ENCODE results near the gene IRX6. TPM values are rescaled to one million over a fixed set of nuclear protein-coding genes. Genes with fewer than 3 reads are reported as not detected.

IRX6 gene
- total and polyA plus RNA-seq, 4 donors, result 0.37 to 6.3 (median 4.0) TPM

DNA sequence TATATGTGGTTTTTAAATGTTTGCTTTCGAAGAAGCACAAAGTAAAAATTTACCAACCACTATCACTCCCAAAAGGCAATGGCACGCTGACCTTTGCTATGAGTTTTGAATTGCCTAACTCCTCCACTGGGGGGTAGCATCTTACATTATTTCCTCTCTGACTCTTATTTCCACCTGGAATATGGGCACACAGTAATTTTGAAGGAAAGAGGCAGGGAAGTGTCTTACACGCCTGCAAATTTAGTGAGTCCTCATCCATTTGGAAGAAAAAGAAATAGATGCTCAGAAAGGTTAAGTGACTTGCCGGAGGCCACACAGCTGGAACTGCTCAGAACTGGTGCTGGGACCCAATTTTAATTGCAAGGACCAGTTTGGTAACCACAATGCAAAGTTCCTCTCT, 29.9 kb upstream of the IRX6 start:
- no peak overlapping the region for H3K4me3 ChIP-seq
- 84% methylated on average over 4 of the region's 4 CpGs for WGBS, 2 donors
- no peak for DNase-seq
- H3K9ac ChIP-seq (ENCODE audit: insufficient read depth in 1 of 2, low read length in 2 of 2), result no peak overlapping the region
- TF ChIP-seq, protein P1, sequence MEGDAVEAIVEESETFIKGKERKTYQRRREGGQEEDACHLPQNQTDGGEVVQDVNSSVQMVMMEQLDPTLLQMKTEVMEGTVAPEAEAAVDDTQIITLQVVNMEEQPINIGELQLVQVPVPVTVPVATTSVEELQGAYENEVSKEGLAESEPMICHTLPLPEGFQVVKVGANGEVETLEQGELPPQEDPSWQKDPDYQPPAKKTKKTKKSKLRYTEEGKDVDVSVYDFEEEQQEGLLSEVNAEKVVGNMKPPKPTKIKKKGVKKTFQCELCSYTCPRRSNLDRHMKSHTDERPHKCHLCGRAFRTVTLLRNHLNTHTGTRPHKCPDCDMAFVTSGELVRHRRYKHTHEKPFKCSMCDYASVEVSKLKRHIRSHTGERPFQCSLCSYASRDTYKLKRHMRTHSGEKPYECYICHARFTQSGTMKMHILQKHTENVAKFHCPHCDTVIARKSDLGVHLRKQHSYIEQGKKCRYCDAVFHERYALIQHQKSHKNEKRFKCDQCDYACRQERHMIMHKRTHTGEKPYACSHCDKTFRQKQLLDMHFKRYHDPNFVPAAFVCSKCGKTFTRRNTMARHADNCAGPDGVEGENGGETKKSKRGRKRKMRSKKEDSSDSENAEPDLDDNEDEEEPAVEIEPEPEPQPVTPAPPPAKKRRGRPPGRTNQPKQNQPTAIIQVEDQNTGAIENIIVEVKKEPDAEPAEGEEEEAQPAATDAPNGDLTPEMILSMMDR (IDR thresholded peaks at IDR 0.05; ENCODE audit: control extremely low read depth, extremely low read depth), result no peak
- no peak overlapping the region for H3K27ac ChIP-seq (ENCODE audit: low read depth in 1 of 2, low read length in 1 of 2)
- no peaks in the 10 kb centered on the region for H3K36me3 ChIP-seq (ENCODE audit: control insufficient read depth in 4 of 4, insufficient read depth in 4 of 4, low read length in 4 of 4)
- H3K4me1 ChIP-seq (ENCODE audit: control insufficient read depth in 5 of 5, insufficient read depth in 5 of 5, low read length in 5 of 5), result peaks cover 0 to 1% (median 0%) of the 10 kb centered on the region in 5 donors
- no peaks in the 10 kb centered on the region for H3K27me3 ChIP-seq (ENCODE audit: control insufficient read depth in 3 of 3, insufficient read depth in 3 of 3, low read length in 2 of 3)
- peaks cover 0 to 2% (median 0%) of the 10 kb centered on the region in 4 donors for H3K9me3 ChIP-seq (ENCODE audit: control insufficient read depth in 4 of 4, insufficient read depth in 3 of 4, low read length in 3 of 4)
- no peak for ATAC-seq (ENCODE audit: insufficient read depth, low FRiP score)

DNA sequence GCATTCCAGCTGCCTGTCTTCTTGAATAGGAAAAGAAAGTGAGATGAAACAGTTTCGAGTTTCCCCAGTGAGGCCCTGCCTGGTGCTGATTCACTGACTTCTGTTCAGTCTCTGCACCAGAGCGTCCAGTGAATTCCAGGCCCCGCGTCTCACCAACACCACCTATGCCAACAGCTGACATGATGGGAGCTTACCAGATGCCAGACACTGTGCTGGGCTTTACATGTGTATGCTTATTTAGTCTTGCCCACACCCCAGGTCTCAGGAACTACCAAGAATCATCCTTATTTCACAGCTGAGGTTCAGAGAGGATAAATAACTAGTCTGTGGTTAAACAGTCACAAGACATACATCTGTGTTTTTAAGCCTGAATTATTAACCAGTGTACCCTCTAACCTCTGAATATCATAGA, 29.1 kb upstream of the IRX6 start:
- Histone ChIP-seq H3K27me3 (ENCODE audit: control insufficient read depth in 3 of 3, insufficient read depth in 3 of 3, low read length in 2 of 3) (no peaks in the 10 kb centered on the region), H3K27ac (ENCODE audit: low read depth in 1 of 2, low read length in 1 of 2) (no peak overlapping the region), H3K9me3 (ENCODE audit: control insufficient read depth in 4 of 4, insufficient read depth in 3 of 4, low read length in 3 of 4) (peaks cover 0 to 2% (median 0%) of the 10 kb centered on the region in 4 donors), H3K4me3 (no peak overlapping the region), H3K4me1 (ENCODE audit: control insufficient read depth in 5 of 5, insufficient read depth in 5 of 5, low read length in 5 of 5) (peaks cover 0 to 1% (median 0%) of the 10 kb centered on the region in 5 donors), H3K36me3 (ENCODE audit: control insufficient read depth in 4 of 4, insufficient read depth in 4 of 4, low read length in 4 of 4) (no peaks in the 10 kb centered on the region), H3K9ac (ENCODE audit: insufficient read depth in 1 of 2, low read length in 2 of 2) (no peak overlapping the region)
- TF ChIP-seq, protein P1 (IDR thresholded peaks at IDR 0.05; ENCODE audit: control extremely low read depth, extremely low read depth), result no peak
- ATAC-seq (ENCODE audit: insufficient read depth, low FRiP score) (no peak), DNase-seq (no peak)
- WGBS, 2 donors, result 54 to 77% methylated on average over 4 of the region's 4 CpGs

DNA sequence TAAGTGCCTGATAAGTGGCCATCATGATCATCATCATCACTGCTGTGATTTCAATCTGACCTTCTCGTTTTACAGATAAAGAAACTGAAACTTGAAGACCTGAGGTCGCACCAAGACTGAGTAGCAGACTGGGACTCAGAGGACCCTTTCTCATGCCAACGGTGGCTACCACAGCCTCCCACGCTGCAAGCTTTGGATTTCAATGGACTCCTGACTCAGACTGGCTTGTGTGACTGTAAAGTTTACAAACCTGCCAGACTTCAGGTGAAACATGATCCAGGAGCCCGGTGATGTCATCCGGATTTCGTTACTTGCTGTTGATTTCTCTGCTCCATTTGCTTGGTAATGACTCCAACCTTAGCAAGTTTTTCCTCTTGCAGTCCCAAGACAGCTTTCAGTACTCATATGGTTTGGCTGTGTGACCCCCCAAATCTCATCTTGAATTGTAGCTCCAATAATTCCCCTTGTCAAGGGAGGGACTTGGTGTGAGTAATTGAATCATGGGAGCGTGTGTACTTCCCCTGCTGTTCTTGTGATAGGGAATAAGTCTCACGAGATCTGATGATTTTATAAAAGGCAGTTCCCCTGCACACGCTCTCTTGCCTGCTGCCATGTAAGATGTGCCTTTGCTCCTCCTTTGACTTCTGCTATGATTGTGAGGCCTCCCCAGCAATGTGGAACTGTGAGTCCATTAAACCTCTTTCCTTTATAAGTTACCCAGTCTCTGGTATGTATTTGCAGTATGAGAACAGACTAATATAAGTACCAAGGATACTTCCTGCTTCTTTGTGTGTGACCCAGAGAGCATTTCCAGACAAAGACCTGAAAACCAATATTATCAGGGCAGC, 26.7 kb upstream of the IRX6 start:
- Histone ChIP-seq H3K4me3 (no peak overlapping the region), H3K9me3 (ENCODE audit: control insufficient read depth in 4 of 4, insufficient read depth in 3 of 4, low read length in 3 of 4) (peaks cover 0 to 2% (median 0%) of the 10 kb centered on the region in 4 donors), H3K27ac (ENCODE audit: low read depth in 1 of 2, low read length in 1 of 2) (no peak overlapping the region), H3K4me1 (ENCODE audit: control insufficient read depth in 5 of 5, insufficient read depth in 5 of 5, low read length in 5 of 5) (peaks cover 0 to 1% (median 0%) of the 10 kb centered on the region in 5 donors), H3K27me3 (ENCODE audit: control insufficient read depth in 3 of 3, insufficient read depth in 3 of 3, low read length in 2 of 3) (peaks cover 0 to 10% (median 5%) of the 10 kb centered on the region in 3 donors), H3K9ac (ENCODE audit: insufficient read depth in 1 of 2, low read length in 2 of 2) (no peak overlapping the region), H3K36me3 (ENCODE audit: control insufficient read depth in 4 of 4, insufficient read depth in 4 of 4, low read length in 4 of 4) (no peaks in the 10 kb centered on the region)
- DNase-seq (no peak), ATAC-seq (ENCODE audit: insufficient read depth, low FRiP score) (no peak)
- WGBS, 2 donors, result 81 to 85% methylated on average over 10 of the region's 10 CpGs
- TF ChIP-seq, protein P1 (IDR thresholded peaks at IDR 0.05; ENCODE audit: control extremely low read depth, extremely low read depth), result no peak

All from lung (tissue), 12 donors.